Measurements from ENCODE around the gene LRP4.
"Not testable (repeated sequence)": the region's sequence is repeated elsewhere in the genome, so short reads cannot be mapped to it uniquely, and the experiment has no call there.

GRCh38 chr11:46928701-46929100 lies 10.4 kb upstream of the LRP4 start:
- TF ChIP-seq CTCF (conservative IDR thresholded peaks at IDR 0.05; ENCODE audit: low read depth, low read length); EZH2 (IDR thresholded peaks at IDR 0.05; ENCODE audit: low read length, unreplicated experiment): not testable (repeated sequence)

All from PC-3 (cell line).